T47D (cell line): ENCODE measurements around the gene KDM4C.

Experiments used
- DNase-seq, 2 experiments: peaks; one replicate each; pipeline versions ENCODE4 v3.0.0 to v3.0.0-alpha.2; 2011 to 2012; ENCODE audit warnings: low read depth in 1 of 2, low spot score in 1 of 2
- JUND ChIP-seq: IDR thresholded peaks from 2 replicates; pipeline ENCODE4 v1.6.1; 2012; ENCODE audit warnings: low read depth
- in situ Hi-C: cut with HindIII; loops from 2 replicates; pipeline ENCODE4 v1.10.0; 2016; ENCODE audit warnings: low sequenced_read_pairs, low pct_unique_long_range_greater_than_20kb

Gene KDM4C

GRCh38 chr9:7093040-7093439 is 335.3 kb downstream of the KDM4C start:
- DNase-seq, result no peak
- in situ Hi-C loops, result no loop called here
- TF ChIP-seq JUND, result no peak

DNA sequence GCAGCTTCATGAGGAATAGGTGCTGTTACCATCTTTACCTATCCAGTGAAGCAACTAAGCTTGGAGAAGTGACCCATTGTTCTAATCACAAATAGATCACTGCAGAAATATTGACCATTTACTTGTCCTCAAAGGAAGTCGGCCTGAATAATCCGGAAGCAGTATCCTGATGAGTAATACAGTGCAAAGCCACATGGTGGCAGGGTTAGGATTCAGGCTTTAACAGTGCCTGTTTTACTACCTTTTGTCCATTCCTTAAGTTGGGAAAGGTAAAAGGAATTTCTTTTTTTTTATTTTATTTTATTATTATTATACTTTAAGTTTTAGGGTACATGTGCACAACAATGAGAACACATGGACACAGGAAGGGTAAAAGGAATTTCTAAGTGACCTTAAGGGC is 336.3 kb downstream of the KDM4C start:
- in situ Hi-C loops, result no loop called here
- DNase-seq, result peak; percentile 7 to 51
- TF ChIP-seq JUND, result no peak

- in situ Hi-C loops, result no loop called here
- DNase-seq, result no peak
- TF ChIP-seq JUND, result no peak
Observed at GRCh38 chr9:7094576-7094975, 336.8 kb downstream of the KDM4C start.

GRCh38 chr9:7095058-7095457 is 337.3 kb downstream of the KDM4C start:
- in situ Hi-C loops, result no loop called here
- no peak for TF ChIP-seq JUND
- DNase-seq, result no peak

GRCh38 chr9:7097040-7097715 is 339.4 kb downstream of the KDM4C start:
- in situ Hi-C loops, result no loop called here
- no peak for DNase-seq
- TF ChIP-seq JUND, result no peak

DNA sequence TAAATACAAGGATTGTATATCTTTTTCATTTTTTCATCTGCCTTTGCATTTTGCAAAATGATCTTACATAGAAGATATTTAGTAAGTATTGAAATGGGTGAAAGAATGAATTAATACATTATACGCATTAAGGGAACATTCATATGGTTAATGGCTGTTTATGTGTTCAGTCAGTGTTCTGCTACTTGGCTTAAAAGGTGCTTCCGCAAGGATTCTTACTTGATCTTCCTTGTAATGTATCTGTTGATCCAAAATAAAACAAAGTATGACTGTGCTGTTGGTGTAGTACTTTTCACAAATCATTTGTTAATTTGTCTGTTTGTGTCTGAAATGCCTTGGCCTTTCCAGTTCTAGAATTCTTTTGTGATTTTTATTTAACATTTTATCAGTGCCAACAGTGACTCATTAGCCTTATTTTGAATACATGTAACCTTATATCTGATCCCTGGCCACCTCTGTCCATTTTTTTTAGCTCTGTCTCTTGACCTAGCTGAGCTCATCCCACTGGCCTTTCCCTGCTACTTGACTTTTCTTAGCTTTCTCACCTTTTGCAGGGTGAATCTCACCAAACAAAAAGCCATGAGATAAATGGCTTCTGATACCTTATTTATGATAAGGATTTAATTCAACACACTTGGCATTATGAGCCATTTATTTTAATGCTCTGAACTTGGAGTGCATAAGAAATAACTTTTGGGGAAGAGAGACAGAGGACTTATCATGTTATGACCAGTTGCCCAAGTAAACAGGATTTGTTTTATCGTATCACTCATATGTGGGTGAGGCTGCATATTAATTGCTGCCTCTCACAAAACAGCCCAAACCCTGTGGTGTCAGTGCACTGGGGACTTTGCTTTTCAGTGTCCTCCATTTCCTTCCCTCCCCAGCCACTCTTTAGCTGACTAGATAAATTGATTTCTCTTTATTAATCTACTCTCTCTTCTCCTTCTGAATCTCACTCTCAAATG is 340.3 kb downstream of the KDM4C start:
- DNase-seq, result no peak
- in situ Hi-C loops, result no loop called here
- TF ChIP-seq JUND, result no peak

GRCh38 chr9:7103367-7103766 is 345.6 kb downstream of the KDM4C start:
- in situ Hi-C loops, result no loop called here
- no peak for DNase-seq

DNA sequence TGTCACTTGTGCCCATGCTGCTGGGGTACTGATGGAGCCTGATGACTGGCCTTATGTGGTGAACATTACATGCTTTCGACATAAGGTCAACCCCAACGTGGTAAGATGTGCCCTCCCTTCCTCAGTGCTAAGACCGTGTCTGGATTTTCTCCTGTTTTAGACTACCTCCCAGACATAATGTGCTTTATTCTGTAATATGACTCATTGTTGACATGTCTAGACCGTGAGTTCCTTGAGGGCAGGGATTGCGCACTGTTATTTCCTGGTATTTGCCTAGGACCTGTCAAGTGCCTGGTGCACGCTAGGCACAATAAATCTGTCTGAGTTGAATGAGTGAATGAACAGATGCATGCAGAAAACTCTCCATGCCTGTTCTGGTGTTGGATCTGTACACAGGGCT is 346.0 kb downstream of the KDM4C start:
- DNase-seq, result no peak
- in situ Hi-C loops, result no loop called here
- TF ChIP-seq JUND, result no peak

More at GRCh38 chr9:7103367-7103766, 345.6 kb downstream of the KDM4C start:
- no peak for TF ChIP-seq JUND

DNA sequence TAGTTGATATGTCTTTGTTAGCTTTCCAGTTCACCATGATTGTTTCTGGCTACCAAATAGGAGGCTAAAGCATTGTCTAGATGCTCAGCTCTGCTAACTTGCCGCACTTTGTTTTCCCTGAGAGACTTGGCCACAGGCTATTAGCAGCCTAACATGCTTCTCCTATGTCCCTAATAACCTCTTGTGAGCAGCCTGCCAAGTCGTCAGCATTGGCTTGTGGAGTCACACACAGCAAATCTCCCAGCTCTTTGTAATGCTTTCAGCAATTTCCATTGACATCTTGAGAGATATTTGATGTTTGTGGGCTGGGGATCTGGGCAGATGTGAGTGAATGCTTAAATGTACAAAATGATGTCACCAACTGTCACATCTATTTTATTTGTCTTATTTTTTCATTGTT is 346.9 kb downstream of the KDM4C start:
- in situ Hi-C loops, result no loop called here
- TF ChIP-seq JUND, result no peak
- DNase-seq, result no peak

GRCh38 chr9:7105095-7105494 is 347.3 kb downstream of the KDM4C start:
- TF ChIP-seq JUND, result no peak
- in situ Hi-C loops, result no loop called here
- DNase-seq, result no peak

DNA sequence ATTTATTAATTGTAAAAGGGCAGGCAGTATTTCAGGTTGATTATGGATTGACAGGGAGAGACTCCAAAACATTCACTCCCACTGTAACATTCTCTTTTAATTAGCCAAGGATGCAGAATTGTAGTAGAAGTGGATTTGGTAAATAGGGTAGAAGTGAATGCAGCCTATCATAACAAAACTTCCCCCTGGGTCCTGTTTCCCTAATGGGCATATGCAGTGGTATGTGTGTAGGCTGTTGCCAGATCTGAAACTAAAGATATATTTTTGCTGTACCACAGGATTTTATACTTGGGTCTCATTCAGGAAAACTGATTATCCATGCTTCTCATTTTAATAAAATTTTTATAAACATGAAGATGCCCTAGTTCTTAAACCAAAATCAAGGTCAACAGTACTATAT is 351.2 kb downstream of the KDM4C start:
- TF ChIP-seq JUND, result no peak
- no peak for DNase-seq
- in situ Hi-C loops, result no loop called here

GRCh38 chr9:7111413-7111812 is 353.6 kb downstream of the KDM4C start:
- DNase-seq, result no peak
- no peak for TF ChIP-seq JUND
- in situ Hi-C loops, result no loop called here

DNA sequence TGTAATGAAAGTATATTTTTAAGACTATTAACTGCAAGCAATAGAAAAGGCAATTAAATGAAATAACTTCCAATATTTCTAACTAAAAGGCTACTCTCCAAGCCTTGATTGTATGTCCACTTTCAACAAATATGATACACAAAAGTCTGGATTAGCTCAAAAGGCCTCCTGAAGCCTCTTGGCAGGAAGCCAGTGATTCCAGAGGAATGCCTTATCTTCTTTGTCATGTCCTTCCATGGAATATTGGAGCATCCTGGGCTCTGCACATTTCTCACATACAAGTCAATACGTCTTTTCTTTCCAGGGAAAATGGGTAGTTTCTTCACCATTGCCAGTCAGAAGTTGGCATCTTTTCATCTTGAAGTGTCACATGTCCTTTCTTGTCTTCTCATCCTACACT is 357.8 kb downstream of the KDM4C start:
- no peak for DNase-seq
- in situ Hi-C loops, result no loop called here
- TF ChIP-seq JUND, result no peak
